Measurements from ENCODE around the gene TNNC1. TPM values are rescaled to one million over a fixed set of nuclear protein-coding genes. Genes with fewer than 3 reads are reported as not detected.

The TNNC1 gene
- total RNA-seq, 4 donors from 2014 or later, result 5,017 to 11,453 (median 7,253) TPM

- TF ChIP-seq, protein P1, sequence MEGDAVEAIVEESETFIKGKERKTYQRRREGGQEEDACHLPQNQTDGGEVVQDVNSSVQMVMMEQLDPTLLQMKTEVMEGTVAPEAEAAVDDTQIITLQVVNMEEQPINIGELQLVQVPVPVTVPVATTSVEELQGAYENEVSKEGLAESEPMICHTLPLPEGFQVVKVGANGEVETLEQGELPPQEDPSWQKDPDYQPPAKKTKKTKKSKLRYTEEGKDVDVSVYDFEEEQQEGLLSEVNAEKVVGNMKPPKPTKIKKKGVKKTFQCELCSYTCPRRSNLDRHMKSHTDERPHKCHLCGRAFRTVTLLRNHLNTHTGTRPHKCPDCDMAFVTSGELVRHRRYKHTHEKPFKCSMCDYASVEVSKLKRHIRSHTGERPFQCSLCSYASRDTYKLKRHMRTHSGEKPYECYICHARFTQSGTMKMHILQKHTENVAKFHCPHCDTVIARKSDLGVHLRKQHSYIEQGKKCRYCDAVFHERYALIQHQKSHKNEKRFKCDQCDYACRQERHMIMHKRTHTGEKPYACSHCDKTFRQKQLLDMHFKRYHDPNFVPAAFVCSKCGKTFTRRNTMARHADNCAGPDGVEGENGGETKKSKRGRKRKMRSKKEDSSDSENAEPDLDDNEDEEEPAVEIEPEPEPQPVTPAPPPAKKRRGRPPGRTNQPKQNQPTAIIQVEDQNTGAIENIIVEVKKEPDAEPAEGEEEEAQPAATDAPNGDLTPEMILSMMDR (IDR thresholded peaks at IDR 0.05 in 4 of 5, conservative IDR thresholded peaks at IDR 0.05 in 1 of 5), result no peak
- TF ChIP-seq POLR2A (IDR thresholded peaks at IDR 0.05), result no peak
- ATAC-seq, result peak in 1 of 2 donors; percentile 64
- intact Hi-C loops (cut with DNase I; ENCODE audit: low total_unique reads) (loop anchor here (2.0 kb wide), 1 partner anchor 43 kb away; the partner anchor contains the start of gene UQCC5), in situ Hi-C loops (cut with MboI; ENCODE audit: low sequenced_read_pairs in 4 of 4) (no loop called here)
- no peaks in the 10 kb centered on the region for H3K9me3 ChIP-seq
- H3K36me3 ChIP-seq, result peaks cover 0 to 47% of the 10 kb centered on the region in 2 donors
- H3K27ac ChIP-seq, result peak overlapping the region; percentile 26 to 61 (median 32)
- peaks cover 37 to 42% of the 10 kb centered on the region in 2 donors for H3K4me1 ChIP-seq
- peak in 1 of 2 donors; percentile 82 for DNase-seq
- no peaks in the 10 kb centered on the region for H3K27me3 ChIP-seq
- H3K4me3 ChIP-seq, result no peak overlapping the region
Observed at GRCh38 chr3:52493232-52494017, 39.6 kb upstream of the TNNC1 start.

DNA sequence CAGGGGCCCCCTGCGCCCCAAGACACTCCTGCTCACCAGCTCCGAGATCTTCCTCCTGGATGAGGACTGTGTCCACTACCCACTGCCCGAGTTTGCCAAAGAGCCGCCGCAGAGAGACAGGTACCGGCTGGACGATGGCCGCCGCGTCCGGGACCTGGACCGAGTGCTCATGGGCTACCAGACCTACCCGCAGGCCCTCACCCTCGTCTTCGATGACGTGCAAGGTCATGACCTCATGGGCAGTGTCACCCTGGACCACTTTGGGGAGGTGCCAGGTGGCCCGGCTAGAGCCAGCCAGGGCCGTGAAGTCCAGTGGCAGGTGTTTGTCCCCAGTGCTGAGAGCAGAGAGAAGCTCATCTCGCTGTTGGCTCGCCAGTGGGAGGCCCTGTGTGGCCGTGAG is 38.2 kb upstream of the TNNC1 start:
- Histone ChIP-seq H3K9me3 (no peaks in the 10 kb centered on the region), H3K4me3 (no peak overlapping the region), H3K27me3 (no peaks in the 10 kb centered on the region), H3K36me3 (peaks cover 0 to 60% of the 10 kb centered on the region in 2 donors), H3K4me1 (peaks cover 37 to 42% of the 10 kb centered on the region in 2 donors), H3K27ac (peak overlapping the region in 1 of 4 donors; percentile 7)
- ATAC-seq (no peak), DNase-seq (no peak)
- TF ChIP-seq, protein P1 (IDR thresholded peaks at IDR 0.05 in 4 of 5, conservative IDR thresholded peaks at IDR 0.05 in 1 of 5), result no peak
- TF ChIP-seq POLR2A (IDR thresholded peaks at IDR 0.05), result no peak
- intact Hi-C loops (cut with DNase I; ENCODE audit: low total_unique reads) (loop anchor here (2.0 kb wide), 1 partner anchor 45 kb away; the partner anchor contains the start of gene UQCC5), in situ Hi-C loops (cut with MboI; ENCODE audit: low sequenced_read_pairs in 4 of 4) (no loop called here)

GRCh38 chr3:52490939-52491526 is 37.2 kb upstream of the TNNC1 start:
- in situ Hi-C loops (cut with MboI; ENCODE audit: low sequenced_read_pairs in 4 of 4), result no loop called here
- intact Hi-C loops (cut with DNase I; ENCODE audit: low total_unique reads), result no loop called here

GRCh38 chr3:52490035-52490938 is 36.4 kb upstream of the TNNC1 start:
- Histone ChIP-seq H3K9me3 (no peaks in the 10 kb centered on the region), H3K27ac (peak overlapping the region; percentile 45 to 70 (median 66)), H3K27me3 (no peaks in the 10 kb centered on the region), H3K4me3 (no peak overlapping the region), H3K4me1 (peaks cover 37 to 42% of the 10 kb centered on the region in 2 donors), H3K36me3 (peaks cover 0 to 75% of the 10 kb centered on the region in 2 donors)
- intact Hi-C loops (cut with DNase I; ENCODE audit: low total_unique reads) (no loop called here), in situ Hi-C loops (cut with MboI; ENCODE audit: low sequenced_read_pairs in 4 of 4) (no loop called here)
- ATAC-seq, result no peak
- no peak for DNase-seq
- TF ChIP-seq POLR2A (IDR thresholded peaks at IDR 0.05), result no peak
- TF ChIP-seq, protein P1 (IDR thresholded peaks at IDR 0.05 in 4 of 5, conservative IDR thresholded peaks at IDR 0.05 in 1 of 5), result no peak

More at GRCh38 chr3:52490939-52491526, 37.2 kb upstream of the TNNC1 start:
- Histone ChIP-seq H3K4me1 (peaks cover 37 to 42% of the 10 kb centered on the region in 2 donors), H3K4me3 (no peak overlapping the region), H3K36me3 (peaks cover 0 to 69% of the 10 kb centered on the region in 2 donors), H3K27me3 (no peaks in the 10 kb centered on the region), H3K9me3 (no peaks in the 10 kb centered on the region), H3K27ac (peak overlapping the region; percentile 34 to 70 (median 56))
- ATAC-seq (no peak), DNase-seq (no peak)
- TF ChIP-seq, protein P1 (IDR thresholded peaks at IDR 0.05 in 4 of 5, conservative IDR thresholded peaks at IDR 0.05 in 1 of 5), result no peak
- no peak for TF ChIP-seq POLR2A (IDR thresholded peaks at IDR 0.05)
